GM12878 (cell line): ENCODE data around the gene SYN1. TPM values are rescaled to one million over a fixed set of nuclear protein-coding genes. Genes with fewer than 3 reads are reported as not detected.

Source experiments
- CHD2 ChIP-seq: IDR thresholded peaks from 2 replicates; pipeline ENCODE4 v1.6.1; 2011; ENCODE audit warnings: low read depth, low read length, improper control_type of control experiment, borderline replicate concordance
- ELK1 ChIP-seq: IDR thresholded peaks from 2 replicates; pipeline ENCODE4 v1.6.1; 2012; ENCODE audit warnings: low read depth, low read length, improper control_type of control experiment
- ESRRA ChIP-seq: IDR thresholded peaks from 2 replicates; pipeline ENCODE4 v1.6.1; 2012; ENCODE audit warnings: mild to moderate bottlenecking, low read length, improper control_type of control experiment
- NR2C2 ChIP-seq: IDR thresholded peaks from 2 replicates; pipeline ENCODE4 v1.6.1; 2011; ENCODE audit warnings: borderline replicate concordance, low read depth; ENCODE audit not compliant: control insufficient read depth, insufficient read length
- POLR2AphosphoS2 ChIP-seq: IDR thresholded peaks from 2 replicates; pipeline ENCODE4 v1.6.1; 2011; ENCODE audit warnings: low read depth, mild to moderate bottlenecking, low read length, improper control_type of control experiment, moderate library complexity
- RELA ChIP-seq: fragments of 450-650 bp; IDR thresholded peaks from 2 replicates; pipeline ENCODE4 v1.8.0; 2014; ENCODE audit warnings: borderline replicate concordance; ENCODE audit not compliant: partially characterized antibody
- TBL1XR1 ChIP-seq: IDR thresholded peaks from 2 replicates; pipeline ENCODE4 v1.6.1; 2012; ENCODE audit warnings: low read depth, low read length, improper control_type of control experiment
- polyA plus RNA-seq, 11 experiments: library from polyadenylated mRNA; depleted of rRNA in 4 of 11; unstranded in 6 of 11; stranded (reverse) in 5 of 11; fragments of >200 nt; fragmentation: Nextera tagmentation in 4 of 11; fragmentation: Illumina TruSeq in 1 of 11; extraction: Ambion mirVana in 4 of 11; extraction: Trizol in 1 of 11; gene quantifications; 1 replicate in 1 of 11; 2 replicates in 10 of 11; pipeline versions ENCODE4 v1.2.1 to v1.2.3, GENCODE V29; 2011 to 2016; ENCODE audit warnings: inconsistent platforms in 2 of 11, missing spikeins in 2 of 11, low read depth in 1 of 11
- total RNA-seq, 4 experiments: library from RNA; depleted of rRNA in 3 of 4; stranded (reverse); fragments of >200 nt in 3 of 4; fragmentation: Illumina TruSeq in 1 of 4; extraction: Trizol in 1 of 4; gene quantifications; 2 replicates each; pipeline versions ENCODE4 v1.2.1 to v1.2.3, GENCODE V29; 2013 to 2021
- TF ChIP-seq, protein P1 (sequence below): IDR thresholded peaks from 2 replicates; pipeline ENCODE4 v1.6.1; 2011; ENCODE audit warnings: mild to moderate bottlenecking, low read depth, low read length, moderate library complexity; ENCODE audit not compliant: insufficient replicate concordance

Gene SYN1
- total and polyA plus RNA-seq, 10 of the 15 experiments (the other 5 are each of a cell fraction or from before 2014, with no cell fraction given) = 0.09 to 0.57 (median 0.16) TPM; not detected in 3

DNA sequence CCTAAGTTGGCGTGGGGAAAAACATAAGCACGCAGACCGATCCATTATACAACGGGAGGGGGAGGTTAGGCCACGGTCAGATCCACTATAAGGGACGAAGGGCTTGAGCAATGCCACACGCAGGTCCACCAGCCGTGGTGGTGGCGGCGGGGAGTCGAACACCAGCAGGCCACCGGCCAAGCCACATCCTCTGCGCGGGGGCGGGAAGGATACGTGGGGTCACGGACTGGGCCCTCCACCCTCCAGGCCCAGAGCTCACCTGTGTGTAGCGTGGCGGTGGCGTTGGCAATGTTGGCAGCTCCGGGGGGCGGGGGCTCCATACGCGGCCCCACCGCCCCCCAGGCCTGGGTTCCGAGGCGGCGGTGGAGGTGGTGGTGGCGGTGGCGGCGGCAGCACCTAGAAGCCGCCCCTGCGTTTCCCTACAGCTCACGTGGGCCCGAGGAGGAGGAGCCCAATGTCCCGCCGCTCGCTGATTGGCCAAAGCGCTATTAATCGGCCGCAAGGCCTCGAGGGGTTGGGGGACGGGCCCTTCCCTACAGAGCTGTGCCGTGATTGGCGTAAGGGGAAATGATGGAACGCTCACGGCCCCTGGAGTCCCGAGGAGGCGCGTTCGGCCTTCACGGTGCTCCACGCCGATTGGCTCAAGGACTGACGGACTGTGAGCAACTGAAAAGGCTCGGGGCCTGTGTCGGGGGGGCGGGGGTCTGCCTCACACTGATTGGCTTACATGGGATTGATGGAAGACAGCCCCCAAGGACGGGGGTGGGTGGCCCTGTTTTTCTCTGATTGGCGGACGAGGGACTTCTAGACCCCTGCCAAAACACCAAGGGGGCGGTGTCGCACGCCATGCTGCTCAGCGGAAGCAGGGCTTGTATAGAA lies 30.7 kb upstream of the SYN1 start, which contains the start of gene ELK1 (continued):
- TF ChIP-seq CHD2 (peak; percentile 68; the same call in 1 of the 2 replicates), RELA (no peak), NR2C2 (no peak), ESRRA (no peak), POLR2AphosphoS2 (peak; percentile 53; the same call in 1 of the 2 replicates), ELK1 (peak; percentile 36; the same call in 1 of the 2 replicates), TBL1XR1 (no peak)
- TF ChIP-seq, protein P1, sequence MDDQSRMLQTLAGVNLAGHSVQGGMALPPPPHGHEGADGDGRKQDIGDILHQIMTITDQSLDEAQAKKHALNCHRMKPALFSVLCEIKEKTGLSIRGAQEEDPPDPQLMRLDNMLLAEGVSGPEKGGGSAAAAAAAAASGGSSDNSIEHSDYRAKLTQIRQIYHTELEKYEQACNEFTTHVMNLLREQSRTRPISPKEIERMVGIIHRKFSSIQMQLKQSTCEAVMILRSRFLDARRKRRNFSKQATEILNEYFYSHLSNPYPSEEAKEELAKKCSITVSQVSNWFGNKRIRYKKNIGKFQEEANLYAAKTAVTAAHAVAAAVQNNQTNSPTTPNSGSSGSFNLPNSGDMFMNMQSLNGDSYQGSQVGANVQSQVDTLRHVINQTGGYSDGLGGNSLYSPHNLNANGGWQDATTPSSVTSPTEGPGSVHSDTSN = peak; percentile 72
